CD4-positive, alpha-beta T cell treated with Interleukin-2 at 100 ng/mL for 4 hours (primary cell): Measurements from ENCODE around the gene DNHD1.
"Not testable (repeated sequence)": the region's sequence is repeated elsewhere in the genome, so short reads cannot be mapped to it uniquely, and the experiment has no call there.

Experiments
- DNase-seq: peaks from one replicate; pipeline ENCODE4 v3.0.0-alpha.2; 2020; ENCODE audit warnings: low spot score

DNHD1 gene

GRCh38 chr11:6481012-6481923 lies 15.8 kb upstream of the DNHD1 start, which contains the start of the genes ARFIP2 and TIMM10B:
Gene ARFIP2, minus strand, starts transcription at chr11:6481331. Its CDS starts 910 bp downstream, at chr11:6480421.
Gene TIMM10B, plus strand, starts transcription at chr11:6481501. Its CDS starts 16 bp downstream, at chr11:6481517.
- peak; percentile 95 for DNase-seq

- no peak for DNase-seq
Observed at GRCh38 chr11:6481924-6482275, 15.2 kb upstream of the DNHD1 start.

DNA sequence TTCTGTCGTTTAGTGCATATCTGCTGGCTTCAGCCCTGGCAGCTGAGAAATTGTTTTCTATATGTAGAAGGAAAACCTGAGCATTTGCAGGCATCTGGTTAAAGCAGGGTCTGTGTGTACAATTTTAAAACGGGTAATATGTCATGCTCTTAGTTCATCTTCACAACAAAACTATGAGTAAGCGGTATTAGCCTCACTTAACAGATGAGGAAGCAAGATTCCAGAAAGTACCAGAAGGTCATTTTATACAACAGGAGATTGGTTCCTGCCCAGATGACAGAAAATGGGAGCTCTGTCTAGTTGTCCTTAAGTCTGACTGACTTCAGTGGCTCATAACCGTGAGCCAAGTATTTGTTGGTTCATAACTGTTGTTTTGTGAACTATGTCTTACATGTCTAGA lies 14.6 kb upstream of the DNHD1 start:
- no peak for DNase-seq

DNA sequence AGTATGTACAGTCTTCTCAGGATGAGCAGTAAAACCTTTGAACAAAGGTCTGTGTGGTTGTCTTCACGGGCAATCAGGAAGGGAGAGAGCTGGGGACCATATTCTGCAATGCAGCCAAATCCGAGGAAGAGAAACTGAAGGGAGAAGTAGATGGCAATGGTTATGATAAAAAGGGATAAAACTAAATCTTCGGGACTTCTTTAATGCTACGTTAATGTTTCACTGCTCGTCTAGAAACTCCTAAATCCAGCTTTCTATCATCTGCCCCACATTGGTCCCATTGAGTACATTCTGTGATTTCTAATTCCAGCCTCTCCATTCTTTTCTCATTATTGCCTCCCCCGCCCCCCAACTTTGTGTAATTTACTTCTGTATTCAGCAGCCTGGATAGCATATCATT lies 14.1 kb upstream of the DNHD1 start:
- no peak for DNase-seq

GRCh38 chr11:6485661-6486060 lies 11.4 kb upstream of the DNHD1 start:
- DNase-seq, result no peak

DNA sequence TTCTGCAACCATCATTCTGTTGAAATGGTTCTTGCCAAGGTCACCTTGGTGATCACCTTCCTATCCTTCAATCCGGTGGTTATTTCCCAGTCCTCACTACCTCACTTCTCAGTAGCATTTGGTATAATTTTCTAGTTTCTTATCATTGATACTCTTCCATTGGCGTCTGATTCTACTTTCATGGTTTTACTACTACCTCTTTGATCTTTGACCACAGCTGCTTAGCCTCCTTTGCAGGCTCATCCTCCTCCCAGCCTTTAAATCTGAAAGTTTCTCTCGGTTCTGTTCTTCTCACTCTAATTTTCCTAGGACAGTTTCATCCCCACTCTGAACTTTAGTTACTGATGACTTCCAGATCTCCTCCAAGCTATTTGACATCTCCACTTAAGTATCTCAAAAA lies 10.8 kb upstream of the DNHD1 start:
- DNase-seq, result no peak

GRCh38 chr11:6486938-6487337 lies 10.1 kb upstream of the DNHD1 start:
- DNase-seq, result no peak

GRCh38 chr11:6488342-6488741 lies 8.7 kb upstream of the DNHD1 start:
- DNase-seq, result no peak

DNA sequence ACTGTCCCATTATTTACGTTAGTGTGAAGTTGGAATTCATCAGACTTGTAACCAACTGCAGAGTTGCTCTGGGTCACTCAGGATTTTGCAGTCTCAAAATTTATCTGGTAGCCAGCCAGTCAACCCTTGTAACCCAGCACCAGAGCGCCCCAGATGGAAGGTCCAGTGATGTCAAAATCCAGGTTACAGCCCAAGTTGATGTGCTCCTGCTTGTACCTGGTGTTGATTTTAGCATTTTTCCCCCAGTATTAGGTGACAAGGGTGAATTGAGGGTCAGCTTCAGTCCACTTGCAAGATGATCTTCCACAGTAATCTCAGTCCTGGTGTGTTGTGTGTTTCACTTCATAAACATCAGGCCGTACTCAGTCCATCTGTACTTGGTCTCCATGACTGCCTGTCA lies 8.3 kb upstream of the DNHD1 start:
- DNase-seq, result no peak

DNA sequence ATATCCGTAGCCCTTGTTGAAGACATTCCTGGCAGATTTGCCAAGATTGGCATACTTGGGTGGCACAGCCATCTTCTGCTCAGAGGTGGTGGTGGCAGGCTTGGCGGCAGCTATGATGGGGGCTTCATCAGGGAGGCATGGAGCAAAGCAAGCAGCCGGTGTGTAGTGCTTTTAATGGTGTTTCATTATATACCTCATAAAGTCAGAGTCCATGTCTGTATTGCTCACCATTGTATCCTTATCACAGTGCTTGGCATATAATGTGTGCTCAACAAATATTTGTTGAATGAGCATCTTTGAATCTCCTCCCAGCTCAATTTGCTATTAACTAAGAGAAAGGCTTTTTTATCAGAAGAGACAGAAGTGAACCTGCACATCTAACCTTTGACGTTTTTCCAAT lies 7.8 kb upstream of the DNHD1 start:
- DNase-seq, result no peak

DNA sequence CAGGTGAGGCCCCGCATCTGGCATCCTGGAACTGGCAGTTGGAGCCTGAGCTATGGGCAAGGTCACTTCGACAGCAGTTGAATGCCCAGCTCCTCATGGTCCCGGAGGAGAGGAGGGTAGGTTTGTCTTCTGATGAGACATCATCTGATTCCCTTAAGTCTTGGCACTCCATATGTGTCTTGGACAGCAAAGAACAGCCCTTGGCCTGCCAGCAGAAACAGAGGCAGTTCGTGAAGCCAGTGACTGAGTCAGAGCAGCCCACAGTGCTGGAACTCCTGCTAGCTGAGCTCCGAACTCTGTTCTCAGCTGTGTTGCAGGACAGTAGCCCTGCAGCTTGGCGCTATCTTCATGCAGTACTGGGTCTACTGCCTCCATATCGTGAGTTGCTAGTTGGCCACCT lies 1.0 kb downstream of the DNHD1 start:
- no peak for DNase-seq

DNA sequence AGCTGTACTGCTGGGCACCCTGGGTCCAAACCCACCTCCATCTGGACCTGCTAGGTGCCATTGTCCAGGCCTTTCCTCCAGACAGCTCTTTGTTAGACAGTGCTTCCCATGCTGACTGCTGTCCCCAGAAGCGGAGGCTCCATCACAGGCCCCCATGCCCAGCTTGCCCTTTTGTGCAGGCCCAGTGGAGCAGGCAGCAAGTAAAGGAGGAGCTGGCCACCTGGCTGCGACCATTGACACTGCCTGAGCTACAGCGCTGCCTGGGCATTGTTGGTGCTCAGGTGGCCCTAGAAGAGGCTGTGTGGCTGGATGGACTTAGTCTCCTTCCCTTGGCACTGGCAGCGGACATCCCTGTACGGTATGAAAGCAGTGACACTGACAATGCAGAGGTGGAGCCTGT lies 1.5 kb downstream of the DNHD1 start:
- no peak for DNase-seq

GRCh38 chr11:6502382-6502781 lies 5.3 kb downstream of the DNHD1 start:
- DNase-seq, result no peak

DNA sequence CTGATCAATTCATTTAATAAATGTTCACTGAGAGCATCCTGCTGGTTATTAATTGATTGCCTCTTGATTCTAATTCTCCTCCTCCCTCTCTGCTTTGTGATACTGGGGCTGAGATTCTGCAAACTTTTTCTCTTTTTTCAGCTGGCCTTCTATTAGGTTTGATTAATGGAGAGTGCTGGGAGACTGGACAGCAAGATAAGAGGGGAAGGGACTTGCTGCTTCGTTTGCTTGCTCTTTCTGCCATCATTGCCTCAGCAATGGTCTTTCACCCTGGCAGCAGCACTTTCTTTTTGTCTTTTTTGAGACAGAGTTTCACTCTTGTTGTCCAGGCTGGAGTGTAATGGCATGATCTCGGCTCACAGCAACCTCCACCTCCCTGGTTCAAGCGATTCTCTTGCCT lies 7.1 kb downstream of the DNHD1 start:
- DNase-seq, result no peak

DNA sequence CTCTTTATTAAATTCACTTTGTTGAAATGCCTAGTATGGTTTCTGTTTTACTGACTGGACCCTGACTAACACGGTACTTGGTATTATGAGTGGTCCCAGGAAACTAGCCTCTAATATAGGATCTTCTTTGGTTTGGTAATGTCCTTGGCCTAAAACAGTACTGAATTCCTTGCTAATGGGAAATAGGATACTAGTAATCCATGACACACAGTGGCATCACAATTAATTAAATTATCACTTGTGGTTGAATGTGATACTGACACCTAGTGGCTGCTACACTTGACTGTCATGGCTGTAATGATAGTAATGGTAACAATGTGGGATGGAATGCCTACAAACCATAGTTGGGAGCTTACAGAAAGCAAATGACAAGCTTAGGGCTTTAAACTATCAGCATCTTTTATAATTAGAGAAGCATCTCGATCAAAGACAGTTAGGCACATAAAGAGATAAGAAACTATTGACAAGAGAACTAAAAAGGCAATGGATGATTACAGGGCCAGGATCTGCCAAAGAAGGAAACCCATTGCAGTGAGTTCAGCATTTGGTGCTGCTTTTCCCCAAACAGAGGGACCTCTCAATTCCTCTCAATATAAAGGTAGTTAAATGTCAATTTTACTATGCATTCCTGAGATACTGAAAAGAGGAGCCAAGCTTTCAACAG lies 8.6 kb downstream of the DNHD1 start:
- peak; percentile 52 for DNase-seq

DNA sequence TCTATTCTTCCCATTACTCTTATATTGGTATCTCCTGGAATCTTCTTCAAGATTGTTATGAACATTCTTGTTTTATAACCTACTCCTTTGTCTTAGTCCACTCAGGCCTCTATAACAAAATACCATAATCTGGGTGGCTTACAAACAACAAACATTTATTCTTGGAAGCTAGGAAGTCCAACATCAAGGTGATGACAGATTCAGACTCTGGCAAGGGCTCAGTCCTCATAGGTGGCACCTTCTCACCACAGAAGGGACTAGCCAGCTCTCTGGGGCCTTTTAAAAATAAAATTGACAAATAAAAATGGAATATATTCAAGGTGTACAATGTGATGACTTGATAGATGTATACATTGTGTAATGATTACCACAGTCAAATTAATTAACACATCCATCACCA lies 19.8 kb downstream of the DNHD1 start:
- no peak for DNase-seq

DNA sequence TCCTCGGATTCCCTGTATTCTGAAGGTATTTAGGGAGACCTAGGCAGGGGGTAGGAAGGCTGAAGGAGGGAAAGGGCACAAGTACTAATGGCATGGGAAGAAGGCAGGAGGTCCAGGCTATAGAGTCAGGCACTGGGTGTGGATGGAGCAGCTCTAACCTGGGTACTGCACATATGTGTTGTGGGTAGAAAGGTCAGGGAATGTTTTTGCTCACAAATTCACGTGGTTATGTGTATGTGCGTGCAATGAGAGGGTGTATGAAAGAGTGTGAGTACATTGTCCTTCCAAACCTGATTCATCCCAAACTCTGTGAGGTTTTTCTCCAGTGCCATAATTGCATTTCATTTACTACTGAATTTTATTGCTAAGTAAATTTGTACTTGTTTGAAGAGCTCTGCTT lies 23.2 kb downstream of the DNHD1 start:
- no peak for DNase-seq

- not testable (repeated sequence) for DNase-seq
Observed at GRCh38 chr11:6521946-6522345, 24.9 kb downstream of the DNHD1 start.

GRCh38 chr11:6523253-6523652 lies 26.2 kb downstream of the DNHD1 start:
- DNase-seq, result no peak

GRCh38 chr11:6526411-6527135 lies 29.5 kb downstream of the DNHD1 start:
- DNase-seq, result no peak

DNA sequence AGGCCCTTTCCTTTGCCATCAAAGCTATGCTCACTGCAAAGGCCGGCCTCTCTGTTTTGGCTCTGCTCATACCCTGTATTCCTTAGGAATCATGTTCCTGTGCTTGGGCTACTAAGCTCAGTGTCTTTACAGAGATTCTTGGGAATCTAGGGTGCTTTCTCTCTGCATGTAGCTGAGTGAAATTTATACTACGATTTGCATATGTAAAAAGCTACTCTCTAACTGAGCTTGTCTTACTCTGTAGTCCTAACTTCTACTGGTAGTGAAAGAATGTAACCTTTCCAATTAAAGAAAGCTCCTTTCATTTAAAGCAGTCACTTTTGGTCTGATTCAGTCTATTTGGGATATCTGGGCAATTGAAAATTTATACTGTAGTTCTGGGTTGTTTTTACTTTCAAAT lies 32.2 kb downstream of the DNHD1 start:
- no peak for DNase-seq

- no peak for DNase-seq
Observed at GRCh38 chr11:6530848-6531247, 33.8 kb downstream of the DNHD1 start.

DNA sequence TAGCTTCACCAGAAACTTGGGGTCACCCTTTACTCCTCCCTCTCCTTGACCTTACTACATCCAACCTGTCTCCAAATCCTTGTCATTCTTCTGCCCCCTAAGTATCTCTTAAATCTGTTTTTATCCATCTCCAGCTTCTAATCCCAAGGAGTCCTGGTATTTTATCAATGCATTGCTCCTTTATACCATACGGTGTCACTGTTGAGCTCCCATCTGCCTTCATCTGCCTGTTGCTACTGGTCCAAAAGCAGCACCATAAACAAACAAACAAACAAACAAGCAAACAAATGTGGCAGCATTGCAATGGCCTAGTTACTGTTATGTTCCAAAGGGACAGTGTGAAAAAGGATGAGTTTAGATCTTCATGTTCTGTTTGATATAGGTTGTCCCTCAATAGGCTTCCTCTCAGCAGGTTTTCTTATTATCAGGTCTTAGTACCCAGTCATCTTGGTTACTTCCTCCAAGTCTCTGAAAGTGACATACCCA lies 34.2 kb downstream of the DNHD1 start:
- peak; percentile 50 for DNase-seq
